Testis (tissue), 3 donors: ENCODE results near the gene RNF152. TPM values are rescaled to one million over a fixed set of nuclear protein-coding genes. Genes with fewer than 3 reads are reported as not detected.
A peak's percentile ranks its signal among the peaks of the same experiment; 100 is the strongest.

Experiments
- DNase-seq: peaks from one replicate; pipeline ENCODE4 v3.0.0-alpha.2; 2019
- H3K27ac ChIP-seq, 2 donors: fragments of 200-600 bp; sonication (generic); one replicate each; pipeline ENCODE4 v1.5.1; 2019
- H3K27me3 ChIP-seq: fragments of 200-600 bp; sonication (generic); one replicate; pipeline ENCODE4 v1.5.1; 2019
- H3K36me3 ChIP-seq: fragments of 200-600 bp; sonication (generic); one replicate; pipeline ENCODE4 v1.5.1; 2017; ENCODE audit warnings: low read depth; ENCODE audit errors: missing control alignments
- H3K4me1 ChIP-seq: fragments of 200-600 bp; sonication (generic); one replicate; pipeline ENCODE4 v1.5.1; 2019
- H3K4me3 ChIP-seq, 2 donors: fragments of 200-600 bp; sonication (generic); one replicate each; pipeline ENCODE4 v1.5.1; 2017 to 2019
- H3K9me3 ChIP-seq: fragments of 200-600 bp; sonication (generic); one replicate; pipeline ENCODE4 v1.5.1; 2017
- CTCF ChIP-seq, 3 experiments: fragments of 450-650 bp in 2 of 3; fragments of 200-600 bp in 1 of 3; sonication (generic) in 1 of 3; IDR thresholded peaks; one replicate each; pipeline ENCODE4 v1.5.1; 2016 to 2019; ENCODE audit warnings: antibody characterized with exemption in 3 of 3, mild to moderate bottlenecking in 2 of 3, moderate library complexity in 1 of 3
- POLR2A ChIP-seq: fragments of 450-650 bp; IDR thresholded peaks from one replicate; pipeline ENCODE4 v1.6.1; 2017; ENCODE audit warnings: antibody characterized with exemption, mild to moderate bottlenecking, moderate library complexity
- WGBS, 2 donors: methylation state at CpG; one replicate each; pipeline ENCODE4 v1.1.5; 2018; 5-methylcytosine and 5-hydroxymethylcytosine counted together
- intact Hi-C: fragments of 100-400 bp; cut with DNase I; formaldehyde crosslinking; loops from one replicate; pipeline ENCODE4 v1.15.1; 2023; ENCODE audit warnings: low total_unique reads
- polyA plus RNA-seq: library from polyadenylated mRNA; stranded (reverse); fragments of 350-450 nt; fragmentation: Illumina TruSeq; extraction: RNeasy Lipid Tissue Mini Kit (QIAGEN cat#74804); gene quantifications from one replicate; pipeline ENCODE4 v1.2.3, GENCODE V29; 2014; ENCODE audit warnings: low read depth, low replicate concordance; ENCODE audit not compliant: insufficient read depth
- total RNA-seq, 2 donors: library from RNA; depleted of rRNA; stranded (reverse); fragments of >200 nt; gene quantifications; one replicate each; pipeline ENCODE4 v1.2.3, GENCODE V29; 2016

Gene RNF152
- total and polyA plus RNA-seq, 3 donors from 2014 or later = 2.3 to 20.3 (median 10.8) TPM

- intact Hi-C loops = no loop called here
- TF ChIP-seq CTCF (IDR thresholded peaks at IDR 0.05) (no peak), POLR2A (no peak)
- WGBS, 2 donors = 79 to 82% methylated on average over 7 of the region's 7 CpGs
Observed at GRCh38 chr18:61908661-61909060, 15.9 kb upstream of the RNF152 start.

GRCh38 chr18:61901323-61901986 is 8.6 kb upstream of the RNF152 start:
- TF ChIP-seq POLR2A (no peak), CTCF (IDR thresholded peaks at IDR 0.05) (peak; percentile 51 to 94 (median 83))
- Histone ChIP-seq H3K36me3 (no peaks in the 10 kb centered on the region), H3K4me3 (no peak overlapping the region), H3K27me3 (no peaks in the 10 kb centered on the region), H3K9me3 (no peaks in the 10 kb centered on the region), H3K4me1 (no peaks in the 10 kb centered on the region), H3K27ac (no peak overlapping the region)
- WGBS, 2 donors = 43% methylated on average over 5 of the region's 5 CpGs
- DNase-seq = peak; percentile 62
- intact Hi-C loops = no loop called here

More at GRCh38 chr18:61908661-61909060, 15.9 kb upstream of the RNF152 start:
- no peak overlapping the region for H3K27ac ChIP-seq
- DNase-seq = no peak
- no peaks in the 10 kb centered on the region for H3K9me3 ChIP-seq
- H3K4me1 ChIP-seq = no peaks in the 10 kb centered on the region
- no peaks in the 10 kb centered on the region for H3K27me3 ChIP-seq
- no peak overlapping the region for H3K4me3 ChIP-seq
- no peaks in the 10 kb centered on the region for H3K36me3 ChIP-seq

- intact Hi-C loops = no loop called here
- no peaks in the 10 kb centered on the region for H3K27me3 ChIP-seq
- no peak for DNase-seq
- TF ChIP-seq CTCF (IDR thresholded peaks at IDR 0.05) = no peak
- TF ChIP-seq POLR2A = no peak
- H3K27ac ChIP-seq = no peak overlapping the region
- no peaks in the 10 kb centered on the region for H3K36me3 ChIP-seq
- H3K4me1 ChIP-seq = peaks cover 3% of the 10 kb centered on the region
- H3K9me3 ChIP-seq = no peaks in the 10 kb centered on the region
- 73 to 75% methylated on average over 10 of the region's 10 CpGs for WGBS, 2 donors
- H3K4me3 ChIP-seq = no peak overlapping the region
Observed at GRCh38 chr18:61900504-61901281, 7.9 kb upstream of the RNF152 start.

- no peaks in the 10 kb centered on the region for H3K9me3 ChIP-seq
- no peak overlapping the region for H3K4me3 ChIP-seq
- peaks cover 3% of the 10 kb centered on the region for H3K4me1 ChIP-seq
- intact Hi-C loops = loop anchor here (10.0 kb wide), 1 partner anchor 164 kb away; no protein-coding TSS in a partner anchor
- 61 to 69% methylated on average over 5 of the region's 5 CpGs for WGBS, 2 donors
- no peak overlapping the region for H3K27ac ChIP-seq
- no peaks in the 10 kb centered on the region for H3K27me3 ChIP-seq
- TF ChIP-seq POLR2A = no peak
- no peak for TF ChIP-seq CTCF (IDR thresholded peaks at IDR 0.05)
- no peak for DNase-seq
- no peaks in the 10 kb centered on the region for H3K36me3 ChIP-seq
Observed at GRCh38 chr18:61898640-61899101, 5.9 kb upstream of the RNF152 start.
